Psoas muscle (tissue), 8 donors: Measurements from ENCODE around the gene CPT2. TPM values are rescaled to one million over a fixed set of nuclear protein-coding genes. Genes with fewer than 3 reads are reported as not detected.
A peak's percentile ranks its signal among the peaks of the same experiment; 100 is the strongest.

Experiments used
- ATAC-seq, 4 donors: fragments of 200-7000 bp; cut with Tn5 transposase; one replicate each; pipeline ENCODE4 v1.9.1; 2020; ENCODE audit warnings: moderate library complexity in 3 of 4, mild to moderate bottlenecking in 2 of 4
- DNase-seq, 2 donors: peaks; one replicate each; pipeline ENCODE4 v3.0.0-alpha.2; 2020
- H3K27ac ChIP-seq: fragments of 200-600 bp; one replicate; pipeline ENCODE4 v1.8.0; 2022
- H3K27me3 ChIP-seq, 3 donors: fragments of 200-600 bp in 1 of 3; one replicate each; pipeline versions ENCODE4 v1.6.1 to v1.8.0; 2013 to 2022; ENCODE audit warnings: low read length in 2 of 3, mild to moderate bottlenecking in 2 of 3, moderate library complexity in 1 of 3; ENCODE audit not compliant: insufficient read depth in 3 of 3
- H3K36me3 ChIP-seq, 2 donors: fragments of 200-600 bp in 1 of 2; one replicate each; pipeline versions ENCODE4 v1.6.1 to v1.8.0; 2013 to 2022; ENCODE audit warnings: low read depth in 1 of 2, mild to moderate bottlenecking in 1 of 2, moderate library complexity in 1 of 2; ENCODE audit not compliant: insufficient read depth in 1 of 2
- H3K4me1 ChIP-seq: fragments of 200-600 bp; one replicate; pipeline ENCODE4 v1.8.0; 2022
- H3K4me3 ChIP-seq: fragments of 200-600 bp; one replicate; pipeline ENCODE4 v1.8.0; 2022; ENCODE audit warnings: mild to moderate bottlenecking
- H3K9me3 ChIP-seq: fragments of 200-600 bp; one replicate; pipeline ENCODE4 v1.8.0; 2022
- WGBS, 3 donors: extraction: QIAGEN DNeasy Blood & Tissue Kit; methylation state at CpG; one replicate each; pipeline versions ENCODE4 v1.1.6 to v1.1.7; 2013; 5-methylcytosine and 5-hydroxymethylcytosine counted together
- intact Hi-C, 2 donors: fragments of 100-400 bp; cut with DNase I; formaldehyde crosslinking; loops; one replicate each; pipeline versions ENCODE4 v1.11.0 to v1.14.2; 2022
- polyA plus RNA-seq, 3 donors: library from polyadenylated mRNA; stranded (reverse); fragments of 200-250 nt; gene quantifications; one replicate each; pipeline ENCODE4 v1.2.3, GENCODE V29; 2013
- total RNA-seq, 4 donors: library from RNA; stranded (reverse); fragmentation: NEBNext Ultra II Directional in 2 of 4; extraction: Animal tissue kit (Norgen Biotek cat#: 25700) in 2 of 4; gene quantifications; one replicate each; pipeline versions ENCODE4 v1.2.1 to v1.2.4, GENCODE V29; 2021 to 2023
- TF ChIP-seq, protein P1 (sequence below): fragments of 200-600 bp; IDR thresholded peaks from one replicate; pipeline ENCODE4 v1.8.0; 2022; ENCODE audit warnings: antibody characterized with exemption
- donor health status: healthy with polysubstance abuse.
- donor health status: DM: no; HTN: no; CAD: no; lungs with moderate emphysema.
- donor health status: Bipolar disorder and iron deficiency.
- donor health status: healthy.
- donor health status: DM: yes; HTN: yes; CAD: no.
- donor health status: DM: no; HTN: no; CAD: no.
- donor health status: DM: no; HTN: no; CAD: no.
- donor health status: DM: yes; HTN: yes; CAD: no.

Gene CPT2
- total and polyA plus RNA-seq, 7 donors = 8.1 to 31.6 (median 18.7) TPM

DNA sequence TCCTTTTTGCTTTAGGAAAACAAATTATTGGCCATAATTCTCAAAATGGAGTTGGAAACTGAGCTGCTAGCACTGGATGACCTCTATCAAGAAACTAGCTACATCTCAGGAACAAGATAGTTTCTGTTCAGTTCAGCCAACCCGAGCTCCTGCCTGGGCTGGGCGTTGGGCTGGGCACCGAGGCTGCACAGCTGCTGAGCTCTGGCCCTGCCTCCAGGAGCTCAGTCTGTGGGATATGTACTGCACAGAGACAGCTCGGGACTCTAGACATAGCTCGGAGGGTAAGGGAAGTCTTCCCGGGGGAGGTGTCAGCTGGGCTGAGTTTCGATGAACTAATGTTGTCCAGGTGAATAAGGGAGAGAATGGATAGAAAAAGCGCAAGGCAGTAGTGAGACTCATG is 29.7 kb upstream of the CPT2 start:
- 34 to 42% (median 37%) methylated on average over 8 of the region's 8 CpGs for WGBS, 3 donors
- intact Hi-C loops = no loop called here
- Histone ChIP-seq H3K9me3 (no peaks in the 10 kb centered on the region), H3K4me3 (no peak overlapping the region), H3K36me3 (no peaks in the 10 kb centered on the region), H3K27ac (no peak overlapping the region), H3K4me1 (no peaks in the 10 kb centered on the region), H3K27me3 (peaks cover 0 to 8% (median 3%) of the 10 kb centered on the region in 3 donors)
- ATAC-seq (no peak), DNase-seq (no peak)
- TF ChIP-seq, protein P1, sequence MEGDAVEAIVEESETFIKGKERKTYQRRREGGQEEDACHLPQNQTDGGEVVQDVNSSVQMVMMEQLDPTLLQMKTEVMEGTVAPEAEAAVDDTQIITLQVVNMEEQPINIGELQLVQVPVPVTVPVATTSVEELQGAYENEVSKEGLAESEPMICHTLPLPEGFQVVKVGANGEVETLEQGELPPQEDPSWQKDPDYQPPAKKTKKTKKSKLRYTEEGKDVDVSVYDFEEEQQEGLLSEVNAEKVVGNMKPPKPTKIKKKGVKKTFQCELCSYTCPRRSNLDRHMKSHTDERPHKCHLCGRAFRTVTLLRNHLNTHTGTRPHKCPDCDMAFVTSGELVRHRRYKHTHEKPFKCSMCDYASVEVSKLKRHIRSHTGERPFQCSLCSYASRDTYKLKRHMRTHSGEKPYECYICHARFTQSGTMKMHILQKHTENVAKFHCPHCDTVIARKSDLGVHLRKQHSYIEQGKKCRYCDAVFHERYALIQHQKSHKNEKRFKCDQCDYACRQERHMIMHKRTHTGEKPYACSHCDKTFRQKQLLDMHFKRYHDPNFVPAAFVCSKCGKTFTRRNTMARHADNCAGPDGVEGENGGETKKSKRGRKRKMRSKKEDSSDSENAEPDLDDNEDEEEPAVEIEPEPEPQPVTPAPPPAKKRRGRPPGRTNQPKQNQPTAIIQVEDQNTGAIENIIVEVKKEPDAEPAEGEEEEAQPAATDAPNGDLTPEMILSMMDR = no peak

DNA sequence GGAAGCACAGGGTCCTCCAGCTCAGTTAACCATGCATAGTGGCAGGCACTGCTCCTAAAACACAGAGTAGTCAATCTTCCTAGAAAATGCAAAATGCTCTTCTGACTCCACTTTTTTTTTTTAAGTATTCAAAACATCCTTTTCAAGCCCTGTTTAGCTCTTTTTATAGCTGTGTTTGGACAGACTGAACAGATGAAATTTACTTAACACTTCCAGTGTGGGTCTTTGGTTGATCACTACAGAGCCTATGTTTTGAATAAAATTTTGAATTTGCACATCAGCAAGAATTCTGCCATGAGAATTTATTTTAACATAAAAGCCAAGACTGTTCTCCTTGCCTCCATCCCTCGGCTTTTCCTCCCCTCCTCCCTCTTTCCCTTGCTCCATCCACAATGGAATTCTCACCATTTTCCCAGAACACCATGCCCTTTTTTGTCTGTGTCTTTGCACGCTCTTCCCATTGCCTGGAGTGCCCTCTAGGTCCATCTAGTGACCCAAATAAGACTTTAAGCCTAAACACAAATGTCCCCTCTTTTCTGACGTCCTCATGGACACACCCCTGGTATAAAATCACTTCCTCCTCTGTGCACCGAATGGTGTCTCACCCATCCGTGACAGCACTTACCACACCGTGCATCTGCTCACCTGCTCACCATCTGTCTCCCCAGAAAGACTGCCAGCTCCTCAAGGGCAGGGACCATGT is 24.0 kb upstream of the CPT2 start:
- no peak overlapping the region for H3K27ac ChIP-seq
- 16 to 32% (median 30%) methylated on average over 6 of the region's 6 CpGs for WGBS, 3 donors
- H3K36me3 ChIP-seq = no peaks in the 10 kb centered on the region
- TF ChIP-seq, protein P1 = peak; percentile 6
- ATAC-seq (no peak), DNase-seq (no peak)
- no peaks in the 10 kb centered on the region for H3K4me1 ChIP-seq
- H3K4me3 ChIP-seq = no peak overlapping the region
- H3K9me3 ChIP-seq = no peaks in the 10 kb centered on the region
- peaks cover 0 to 3% (median 0%) of the 10 kb centered on the region in 3 donors for H3K27me3 ChIP-seq
- intact Hi-C loops = no loop called here

DNA sequence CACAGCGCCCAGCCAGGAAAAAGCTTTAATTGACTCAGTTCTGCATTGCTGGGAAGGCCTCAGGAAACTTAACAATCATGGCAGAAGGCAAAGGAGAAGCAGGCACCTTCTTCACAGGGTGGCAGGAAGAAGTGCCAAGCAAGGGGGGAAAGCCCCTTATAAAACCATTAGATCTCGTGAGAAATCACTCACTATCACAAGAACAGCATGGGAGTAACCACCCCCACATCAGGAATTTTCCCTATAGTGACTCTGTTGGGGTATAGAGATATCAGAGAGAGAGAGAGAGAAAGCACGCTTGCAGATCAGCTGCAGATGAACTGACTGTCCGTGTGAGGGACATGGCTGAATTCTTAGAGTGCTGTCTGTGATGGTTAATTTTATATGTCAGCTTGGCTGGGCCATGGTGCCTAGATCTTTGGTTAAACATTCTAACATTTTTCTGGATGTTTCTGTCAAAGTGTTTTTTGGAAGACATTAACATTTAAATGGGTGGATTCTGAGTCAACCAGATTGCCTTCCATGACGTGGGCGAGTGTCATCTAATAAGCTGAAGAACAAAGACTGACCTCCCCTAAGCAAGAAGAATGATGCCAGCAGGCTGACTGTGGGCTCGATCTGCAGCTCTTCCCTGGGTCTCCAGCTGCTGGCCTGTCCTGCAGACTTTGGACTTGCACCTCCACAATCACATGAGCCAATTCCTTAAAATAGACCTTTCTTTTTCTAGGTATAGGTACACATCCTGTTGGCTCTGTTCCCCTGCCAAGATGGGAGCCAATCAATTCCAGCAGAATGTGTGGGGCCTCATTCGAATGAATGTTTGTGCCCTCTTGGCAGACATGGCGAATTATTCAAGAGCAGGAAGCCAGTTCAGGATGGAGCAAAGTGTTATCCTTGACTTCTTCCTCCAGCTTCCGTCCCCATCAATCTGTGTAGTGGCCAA is 21.4 kb upstream of the CPT2 start:
- H3K9me3 ChIP-seq = no peaks in the 10 kb centered on the region
- intact Hi-C loops = no loop called here
- DNase-seq (no peak), ATAC-seq (no peak)
- H3K4me3 ChIP-seq = no peak overlapping the region
- no peak overlapping the region for H3K27ac ChIP-seq
- H3K4me1 ChIP-seq = no peaks in the 10 kb centered on the region
- WGBS, 3 donors = 66 to 77% (median 67%) methylated on average over 10 of the region's 10 CpGs
- TF ChIP-seq, protein P1 = no peak
- peaks cover 0 to 3% (median 0%) of the 10 kb centered on the region in 3 donors for H3K27me3 ChIP-seq
- no peaks in the 10 kb centered on the region for H3K36me3 ChIP-seq

DNA sequence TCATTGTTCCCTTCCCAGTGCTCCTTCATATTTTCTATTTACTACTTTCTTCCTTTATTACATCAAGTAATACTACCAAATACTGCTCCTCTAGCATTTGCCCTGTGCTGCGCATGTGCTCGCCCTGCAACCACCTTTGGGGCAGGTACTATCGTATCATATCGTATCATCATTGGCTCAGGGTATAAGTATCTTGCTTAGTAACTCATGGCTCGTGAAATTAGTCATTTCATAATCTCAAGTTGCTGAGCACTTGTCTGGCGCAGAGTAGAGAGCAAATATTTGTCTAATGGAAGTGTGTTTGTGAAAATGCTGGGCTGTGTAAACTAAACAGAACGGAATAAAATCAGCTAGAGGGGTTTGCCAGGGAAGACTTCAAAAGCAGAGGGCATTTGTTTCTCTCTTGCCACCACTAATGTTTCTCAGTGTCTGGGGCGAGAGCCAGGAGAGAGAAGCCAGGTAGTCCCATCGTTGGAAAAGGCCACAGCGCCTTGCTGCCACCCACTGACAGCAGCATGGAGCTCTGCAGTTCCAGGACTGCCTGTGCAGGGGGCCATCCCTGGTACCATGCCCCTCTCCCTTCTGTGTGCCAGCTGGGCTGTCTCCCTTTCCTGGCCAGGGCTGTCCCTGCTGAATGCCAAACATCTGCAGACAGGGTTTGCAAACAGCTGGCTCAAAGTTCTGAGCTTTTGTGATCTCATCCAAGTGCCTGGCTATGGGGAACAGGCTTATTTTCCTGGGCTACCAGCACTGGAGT is 20.0 kb upstream of the CPT2 start:
- Histone ChIP-seq H3K4me1 (no peaks in the 10 kb centered on the region), H3K9me3 (no peaks in the 10 kb centered on the region), H3K36me3 (no peaks in the 10 kb centered on the region), H3K4me3 (no peak overlapping the region), H3K27ac (no peak overlapping the region), H3K27me3 (no peaks in the 10 kb centered on the region)
- TF ChIP-seq, protein P1 = no peak
- DNase-seq (peak in 1 of 2 donors; percentile 24), ATAC-seq (peak in 2 of 4 donors; percentile 21 to 40)
- intact Hi-C loops = no loop called here
- WGBS, 3 donors = 38 to 50% (median 42%) methylated on average over 10 of the region's 10 CpGs
